Activated CD4-positive, alpha-beta T cell treated with anti-CD3 and anti-CD28 coated beads for 1 hour (primary cell): Measurements from ENCODE around the gene NAA80.
A peak's percentile ranks its signal among the peaks of the same experiment; 100 is the strongest.

Source experiments
- DNase-seq: peaks from one replicate; pipeline ENCODE4 v3.0.0-alpha.2; 2020

NAA80 gene

GRCh38 chr3:50327943-50328691 is 28.9 kb upstream of the NAA80 start, which contains the start of gene TUSC2:
TSS of gene TUSC2 (minus strand) at chr3:50328223. CDS start at chr3:50328099, 124 bp downstream.
- DNase-seq: peak; percentile 90

- DNase-seq: no peak
These were observed 27.9 kb upstream of the NAA80 start for GRCh38 chr3:50327129-50327528.

- no peak for DNase-seq
These were observed 27.0 kb upstream of the NAA80 start for GRCh38 chr3:50326182-50326541.

- DNase-seq: no peak
These were observed 26.4 kb upstream of the NAA80 start for GRCh38 chr3:50325497-50326181.

- no peak for DNase-seq
These were observed 25.9 kb upstream of the NAA80 start for GRCh38 chr3:50325113-50325480.

- peak; percentile 39 for DNase-seq
These were observed 25.3 kb upstream of the NAA80 start for GRCh38 chr3:50324351-50325112.

GRCh38 chr3:50323614-50324199 is 24.5 kb upstream of the NAA80 start:
- DNase-seq: no peak

GRCh38 chr3:50323092-50323600 is 23.9 kb upstream of the NAA80 start:
- DNase-seq: no peak

GRCh38 chr3:50322386-50323091 is 23.3 kb upstream of the NAA80 start, which contains the start of gene HYAL2:
TSS of gene HYAL2 (minus strand) at chr3:50322745. CDS start at chr3:50320489, 2,256 bp downstream.
- DNase-seq: no peak

- no peak for DNase-seq
These were observed 22.8 kb upstream of the NAA80 start for GRCh38 chr3:50322115-50322385.

- DNase-seq: peak; percentile 69
These were observed 22.3 kb upstream of the NAA80 start for GRCh38 chr3:50321336-50322114.

- DNase-seq: peak; percentile 43
These were observed 21.7 kb upstream of the NAA80 start for GRCh38 chr3:50320853-50321335.

- no peak for DNase-seq
These were observed 20.9 kb upstream of the NAA80 start for GRCh38 chr3:50319894-50320625.

- no peak for DNase-seq
These were observed 20.1 kb upstream of the NAA80 start for GRCh38 chr3:50319181-50319893.

- DNase-seq: no peak
These were observed 19.4 kb upstream of the NAA80 start for GRCh38 chr3:50318615-50319014.

GRCh38 chr3:50318163-50318562 is 19.0 kb upstream of the NAA80 start:
- DNase-seq: no peak

- DNase-seq: no peak
These were observed 18.1 kb upstream of the NAA80 start for GRCh38 chr3:50317300-50317699.

GRCh38 chr3:50316657-50317242 is 17.5 kb upstream of the NAA80 start:
- peak; percentile 52 for DNase-seq

- no peak for DNase-seq
These were observed 15.6 kb upstream of the NAA80 start for GRCh38 chr3:50314816-50315215.

- no peak for DNase-seq
These were observed 15.1 kb upstream of the NAA80 start for GRCh38 chr3:50314342-50314741.
